Measurements from ENCODE around the gene TRIM67. TPM values are rescaled to one million over a fixed set of nuclear protein-coding genes. Genes with fewer than 3 reads are reported as not detected.

Gene TRIM67
- total RNA-seq, 1 experiment from 2014 or later: 0.54 TPM

DNA sequence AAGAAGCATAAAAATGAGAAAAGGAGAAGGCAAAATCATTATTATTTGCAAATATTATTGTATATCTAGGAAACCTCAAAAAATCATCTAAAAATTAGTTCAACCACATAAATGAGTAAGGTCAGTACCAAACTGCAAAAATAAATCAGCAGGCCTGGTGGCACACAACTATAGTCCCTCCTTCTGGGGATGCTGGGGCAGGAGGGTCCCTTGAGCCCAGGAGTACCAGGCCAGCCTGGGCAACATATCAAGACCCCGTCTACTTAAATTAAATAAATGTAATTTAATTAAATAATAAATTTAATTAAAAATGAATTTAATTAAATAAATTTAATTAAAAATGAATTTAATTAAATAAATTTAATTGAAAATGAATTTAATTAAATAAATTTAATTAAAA lies 40.3 kb upstream of the TRIM67 start:
- CTCF ChIA-PET: interaction anchor here (0.6 kb wide), 1 partner anchor 272 kb away, joined by 3 read pairs; no protein-coding TSS in a partner anchor
- H3K9me3 Mint-ChIP-seq (ENCODE audit: unreplicated experiment): peaks cover 18% of the 10 kb centered on the region
- H3K27me3 Mint-ChIP-seq (ENCODE audit: insufficient read depth, unreplicated experiment): no peaks in the 10 kb centered on the region
- intact Hi-C loops (cut with micrococcal nuclease; ENCODE audit: unreplicated experiment): no loop called here
- Histone ChIP-seq H3K9me3 (no peaks in the 10 kb centered on the region; the same call in 1 of the 2 replicates), H3K36me3 (ENCODE audit: control insufficient read depth, insufficient read depth, low read length) (no peaks in the 10 kb centered on the region), H3K4me3 (ENCODE audit: low read depth, low read length) (no peak overlapping the region), H3K4me1 (no peaks in the 10 kb centered on the region), H3K27me3 (replicated peaks; ENCODE audit: control insufficient read depth, insufficient read depth, low read length) (no peaks in the 10 kb centered on the region; the same call in 1 of the 2 replicates)
- no peak overlapping the region for H3K4me3 Mint-ChIP-seq (ENCODE audit: unreplicated experiment)
- no peak overlapping the region for H3K27ac Mint-ChIP-seq (ENCODE audit: unreplicated experiment)
- BruUV-seq (replicated peaks): no TSS peak
- TF ChIP-seq, protein P1, sequence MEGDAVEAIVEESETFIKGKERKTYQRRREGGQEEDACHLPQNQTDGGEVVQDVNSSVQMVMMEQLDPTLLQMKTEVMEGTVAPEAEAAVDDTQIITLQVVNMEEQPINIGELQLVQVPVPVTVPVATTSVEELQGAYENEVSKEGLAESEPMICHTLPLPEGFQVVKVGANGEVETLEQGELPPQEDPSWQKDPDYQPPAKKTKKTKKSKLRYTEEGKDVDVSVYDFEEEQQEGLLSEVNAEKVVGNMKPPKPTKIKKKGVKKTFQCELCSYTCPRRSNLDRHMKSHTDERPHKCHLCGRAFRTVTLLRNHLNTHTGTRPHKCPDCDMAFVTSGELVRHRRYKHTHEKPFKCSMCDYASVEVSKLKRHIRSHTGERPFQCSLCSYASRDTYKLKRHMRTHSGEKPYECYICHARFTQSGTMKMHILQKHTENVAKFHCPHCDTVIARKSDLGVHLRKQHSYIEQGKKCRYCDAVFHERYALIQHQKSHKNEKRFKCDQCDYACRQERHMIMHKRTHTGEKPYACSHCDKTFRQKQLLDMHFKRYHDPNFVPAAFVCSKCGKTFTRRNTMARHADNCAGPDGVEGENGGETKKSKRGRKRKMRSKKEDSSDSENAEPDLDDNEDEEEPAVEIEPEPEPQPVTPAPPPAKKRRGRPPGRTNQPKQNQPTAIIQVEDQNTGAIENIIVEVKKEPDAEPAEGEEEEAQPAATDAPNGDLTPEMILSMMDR (IDR thresholded peaks at IDR 0.05; ENCODE audit: insufficient read depth in 1 of 2, low read depth in 1 of 2, low read length in 1 of 2, severe bottlenecking in 1 of 2, unreplicated experiment in 1 of 2): no peak
- POLR2A ChIA-PET: no interaction called here
- DNase-seq: no peak
- no peaks in the 10 kb centered on the region for H3K4me1 Mint-ChIP-seq (ENCODE audit: low read depth, unreplicated experiment)
- H3K36me3 Mint-ChIP-seq (ENCODE audit: insufficient read depth, unreplicated experiment): no peaks in the 10 kb centered on the region

DNA sequence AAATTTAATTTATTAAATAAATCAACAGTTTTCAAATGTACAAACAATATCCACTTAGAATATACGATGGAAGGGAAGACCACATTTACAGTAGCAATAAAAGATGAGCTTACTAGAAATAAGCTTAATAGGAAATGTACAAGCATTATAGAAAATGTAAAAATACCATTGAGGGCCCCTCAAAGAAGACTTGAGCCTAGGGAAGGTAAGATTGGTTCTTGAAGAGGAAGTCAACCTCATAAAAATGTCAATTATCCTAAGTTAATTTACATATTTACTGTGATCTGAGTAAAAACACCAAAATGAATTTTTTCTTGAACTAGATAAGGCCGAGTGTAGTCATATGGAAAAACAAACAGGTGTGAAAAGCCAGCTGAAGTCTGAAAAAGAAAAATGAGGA lies 39.7 kb upstream of the TRIM67 start:
- CTCF ChIA-PET: interaction anchor here (0.6 kb wide), 1 partner anchor 272 kb away, joined by 3 read pairs; no protein-coding TSS in a partner anchor
- H3K4me1 Mint-ChIP-seq (ENCODE audit: low read depth, unreplicated experiment): no peaks in the 10 kb centered on the region
- Histone ChIP-seq H3K4me1 (no peaks in the 10 kb centered on the region), H3K27me3 (replicated peaks; ENCODE audit: control insufficient read depth, insufficient read depth, low read length) (no peaks in the 10 kb centered on the region; the same call in 1 of the 2 replicates), H3K4me3 (ENCODE audit: low read depth, low read length) (no peak overlapping the region), H3K36me3 (ENCODE audit: control insufficient read depth, insufficient read depth, low read length) (no peaks in the 10 kb centered on the region), H3K9me3 (no peaks in the 10 kb centered on the region; the same call in 1 of the 2 replicates)
- BruUV-seq (replicated peaks): no TSS peak
- H3K36me3 Mint-ChIP-seq (ENCODE audit: insufficient read depth, unreplicated experiment): no peaks in the 10 kb centered on the region
- TF ChIP-seq, protein P1 (IDR thresholded peaks at IDR 0.05; ENCODE audit: insufficient read depth in 1 of 2, low read depth in 1 of 2, low read length in 1 of 2, severe bottlenecking in 1 of 2, unreplicated experiment in 1 of 2): no peak
- no peak overlapping the region for H3K27ac Mint-ChIP-seq (ENCODE audit: unreplicated experiment)
- POLR2A ChIA-PET: no interaction called here
- DNase-seq: no peak
- H3K9me3 Mint-ChIP-seq (ENCODE audit: unreplicated experiment): peaks cover 18% of the 10 kb centered on the region
- no peak overlapping the region for H3K4me3 Mint-ChIP-seq (ENCODE audit: unreplicated experiment)
- no peaks in the 10 kb centered on the region for H3K27me3 Mint-ChIP-seq (ENCODE audit: insufficient read depth, unreplicated experiment)
- intact Hi-C loops (cut with micrococcal nuclease; ENCODE audit: unreplicated experiment): no loop called here

DNA sequence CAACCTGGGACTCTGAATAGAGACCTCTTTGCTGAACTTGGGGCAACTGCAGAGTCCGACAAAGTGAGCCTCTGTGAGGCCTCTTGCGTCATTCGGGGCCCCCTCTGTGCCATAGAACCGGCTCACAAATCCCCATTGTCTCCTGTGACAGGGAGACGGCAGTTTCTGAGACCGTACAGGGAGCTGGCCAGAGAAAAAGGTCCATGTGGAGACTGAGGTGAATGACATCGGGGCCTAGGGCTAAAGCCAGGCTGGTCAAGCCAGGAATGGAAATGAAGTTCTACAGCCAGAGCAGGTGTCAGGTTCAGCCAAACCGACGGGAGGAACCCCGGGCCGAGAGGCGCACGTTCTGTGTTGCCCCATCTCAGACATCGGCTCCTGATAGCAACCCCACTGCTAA lies 37.1 kb upstream of the TRIM67 start:
- Histone ChIP-seq H3K9me3 (no peaks in the 10 kb centered on the region; the same call in 1 of the 2 replicates), H3K4me3 (ENCODE audit: low read depth, low read length) (no peak overlapping the region), H3K36me3 (ENCODE audit: control insufficient read depth, insufficient read depth, low read length) (no peaks in the 10 kb centered on the region), H3K27me3 (replicated peaks; ENCODE audit: control insufficient read depth, insufficient read depth, low read length) (no peaks in the 10 kb centered on the region), H3K4me1 (no peaks in the 10 kb centered on the region)
- no peaks in the 10 kb centered on the region for H3K36me3 Mint-ChIP-seq (ENCODE audit: insufficient read depth, unreplicated experiment)
- DNase-seq: no peak
- no peak overlapping the region for H3K4me3 Mint-ChIP-seq (ENCODE audit: unreplicated experiment)
- POLR2A ChIA-PET: no interaction called here
- CTCF ChIA-PET: no interaction called here
- H3K9me3 Mint-ChIP-seq (ENCODE audit: unreplicated experiment): peaks cover 11% of the 10 kb centered on the region
- intact Hi-C loops (cut with micrococcal nuclease; ENCODE audit: unreplicated experiment): no loop called here
- H3K27ac Mint-ChIP-seq (ENCODE audit: unreplicated experiment): no peak overlapping the region
- no peaks in the 10 kb centered on the region for H3K4me1 Mint-ChIP-seq (ENCODE audit: low read depth, unreplicated experiment)
- H3K27me3 Mint-ChIP-seq (ENCODE audit: insufficient read depth, unreplicated experiment): no peaks in the 10 kb centered on the region
- TF ChIP-seq, protein P1 (IDR thresholded peaks at IDR 0.05; ENCODE audit: insufficient read depth in 1 of 2, low read depth in 1 of 2, low read length in 1 of 2, severe bottlenecking in 1 of 2, unreplicated experiment in 1 of 2): no peak
- no TSS peak for BruUV-seq (replicated peaks)

Data from Caco-2 (cell line).